Retinal pigment epithelial cell (primary cell): ENCODE measurements around the gene KCNC3.
A peak's percentile ranks its signal among the peaks of the same experiment; 100 is the strongest.

Experiments
- DNase-seq: peaks from one replicate; pipeline ENCODE4 v3.0.0-alpha.2; 2010; ENCODE audit warnings: low read depth
- H3K4me3 ChIP-seq: 2 replicates; pipeline ENCODE4 v1.5.1; 2011; ENCODE audit warnings: mild to moderate bottlenecking, low read length, control low read depth, moderate library complexity
- CTCF ChIP-seq: conservative IDR thresholded peaks from 2 replicates; pipeline ENCODE4 v1.5.1; 2011; ENCODE audit warnings: low read depth, low read length, control low read depth, inconsistent platforms

KCNC3 gene

GRCh38 chr19:50312967-50313811 is 16.0 kb downstream of the KCNC3 start:
- no peak for DNase-seq
- no peak overlapping the region for H3K4me3 ChIP-seq
- no peak for TF ChIP-seq CTCF

- TF ChIP-seq CTCF, result no peak
- DNase-seq, result no peak
- H3K4me3 ChIP-seq, result peak overlapping the region; percentile 23
Observed at GRCh38 chr19:50311723-50312635, 17.2 kb downstream of the KCNC3 start.

- DNase-seq, result no peak
- no peak overlapping the region for H3K4me3 ChIP-seq
- TF ChIP-seq CTCF, result no peak
Observed at GRCh38 chr19:50310759-50311465, 18.3 kb downstream of the KCNC3 start.

GRCh38 chr19:50309396-50310125 is 19.6 kb downstream of the KCNC3 start:
- TF ChIP-seq CTCF, result no peak
- no peak overlapping the region for H3K4me3 ChIP-seq
- DNase-seq, result no peak

- DNase-seq, result no peak
- H3K4me3 ChIP-seq, result no peak overlapping the region
- no peak for TF ChIP-seq CTCF
Observed at GRCh38 chr19:50308991-50309390, 20.2 kb downstream of the KCNC3 start.

GRCh38 chr19:50303558-50303957 is 25.6 kb downstream of the KCNC3 start:
- no peak for DNase-seq
- no peak overlapping the region for H3K4me3 ChIP-seq
- no peak for TF ChIP-seq CTCF
